ENCODE results near the gene PRKG1. TPM values are rescaled to one million over a fixed set of nuclear protein-coding genes. Genes with fewer than 3 reads are reported as not detected.

The PRKG1 gene
- total and polyA plus RNA-seq, 2 of the 4 experiments (the other 2 are of a cell fraction): 3.5 to 18.3 TPM

DNA sequence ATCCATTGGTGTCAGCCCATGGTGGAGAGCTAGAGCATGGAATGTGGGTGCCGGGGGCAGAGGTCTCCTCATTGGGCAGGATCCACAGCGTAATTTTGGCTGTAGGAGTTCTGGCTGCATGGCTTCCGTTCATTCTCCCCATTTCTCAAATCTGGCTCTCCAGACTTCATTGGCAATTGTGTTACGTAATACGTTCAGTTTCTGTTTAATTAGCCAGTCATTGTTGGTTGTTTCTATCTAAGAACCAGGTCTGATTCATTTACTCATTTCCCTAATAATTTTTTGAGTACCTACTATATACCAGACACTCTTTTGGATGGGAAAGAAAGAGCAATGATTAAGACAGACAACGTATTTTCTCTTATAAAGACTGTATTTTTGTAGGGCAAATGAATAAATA, 325.6 kb downstream of the PRKG1 start:
- H3K9me3 ChIP-seq (ENCODE audit: control insufficient read depth, insufficient read depth, low read length): no peaks in the 10 kb centered on the region
- CTCF ChIA-PET: no interaction called here

More for the DNA sequence above, 325.6 kb downstream of the PRKG1 start:
- Histone ChIP-seq H3K4ac (ENCODE audit: low read depth, low read length) (no peak overlapping the region), H4K8ac (ENCODE audit: low read depth in 2 of 2, low read length in 2 of 2) (no peak overlapping the region), H2AFZ (replicated peaks; ENCODE audit: low read length, poor library complexity) (no peak overlapping the region), H3K9ac (ENCODE audit: low read depth, low read length) (no peak overlapping the region), H2BK5ac (ENCODE audit: low read depth, low read length, poor library complexity, severe bottlenecking) (no peak overlapping the region), H3K36me3 (ENCODE audit: control insufficient read depth, insufficient read depth, low read length) (no peaks in the 10 kb centered on the region), H3K79me1 (ENCODE audit: low read depth in 1 of 2, low read length in 2 of 2) (peaks cover 0 to 25% of the 10 kb centered on the region in 2 experiments; a peak in 3 of 4 replicates), H4K20me1 (ENCODE audit: insufficient read depth, low read length) (no peaks in the 10 kb centered on the region), H2AK5ac (ENCODE audit: low read depth, low read length) (no peak overlapping the region), H2BK15ac (ENCODE audit: low read depth, low read length) (no peak overlapping the region), H3K56ac (ENCODE audit: extremely low read depth, insufficient read depth, low read length) (no peak overlapping the region), H3K27ac (ENCODE audit: insufficient read depth, low read length) (no peak overlapping the region), H3K4me1 (ENCODE audit: control insufficient read depth, insufficient read depth, low read length) (no peaks in the 10 kb centered on the region), H2AK9ac (replicated peaks; ENCODE audit: low read depth, low read length, poor library complexity) (no peak overlapping the region), H4K5ac (ENCODE audit: low read depth, low read length) (no peak overlapping the region), H2BK120ac (ENCODE audit: low read depth, low read length) (no peak overlapping the region), H2BK20ac (ENCODE audit: low read depth, low read length) (no peak overlapping the region), H3K27me3 (ENCODE audit: control insufficient read depth, insufficient read depth, low read length) (no peaks in the 10 kb centered on the region), H3K4me3 (ENCODE audit: insufficient read depth, low read depth, low read length) (no peak overlapping the region), H3K14ac (replicated peaks; ENCODE audit: low read depth, low read length) (no peak overlapping the region), H3K9me1 (ENCODE audit: insufficient read depth, low read length) (peaks cover 4% of the 10 kb centered on the region; the same call in 1 of the 2 replicates), H4K91ac (ENCODE audit: insufficient read depth, low read depth, low read length) (no peak overlapping the region), H3K23ac (ENCODE audit: low read depth, low read length) (no peak overlapping the region), H3K4me2 (ENCODE audit: low read depth, low read length) (no peak overlapping the region), H3K18ac (ENCODE audit: low read depth, low read length) (no peak overlapping the region)
- no peak for TF ChIP-seq USF2 (IDR thresholded peaks at IDR 0.05; ENCODE audit: low read depth, low read length)
- TF ChIP-seq CEBPB (IDR thresholded peaks at IDR 0.05; ENCODE audit: low read depth, low read length): peak; percentile 80
- ATAC-seq (ENCODE audit: low read depth) (no peak), DNase-seq (no peak)
- POLR2A ChIA-PET (ENCODE audit: unreplicated experiment): no interaction called here
- dilution Hi-C loops (cut with HindIII; ENCODE audit: low sequenced_read_pairs, unreplicated experiment): no loop called here
- intact Hi-C loops (cut with micrococcal nuclease): no loop called here
- WGBS, 2 experiments (ENCODE audit: extremely low coverage in 2 of 2, insufficient read length in 1 of 2): no CpG with 5 or more reads among the region's 6 CpGs
- BruUV-seq (replicated peaks): no TSS peak
- in situ Hi-C loops (cut with MboI; ENCODE audit: low sequenced_read_pairs): loop anchor here (25.0 kb wide), 1 partner anchor 562 kb away; no protein-coding TSS in a partner anchor
